ENCODE results near the gene HNF1A.

DNA sequence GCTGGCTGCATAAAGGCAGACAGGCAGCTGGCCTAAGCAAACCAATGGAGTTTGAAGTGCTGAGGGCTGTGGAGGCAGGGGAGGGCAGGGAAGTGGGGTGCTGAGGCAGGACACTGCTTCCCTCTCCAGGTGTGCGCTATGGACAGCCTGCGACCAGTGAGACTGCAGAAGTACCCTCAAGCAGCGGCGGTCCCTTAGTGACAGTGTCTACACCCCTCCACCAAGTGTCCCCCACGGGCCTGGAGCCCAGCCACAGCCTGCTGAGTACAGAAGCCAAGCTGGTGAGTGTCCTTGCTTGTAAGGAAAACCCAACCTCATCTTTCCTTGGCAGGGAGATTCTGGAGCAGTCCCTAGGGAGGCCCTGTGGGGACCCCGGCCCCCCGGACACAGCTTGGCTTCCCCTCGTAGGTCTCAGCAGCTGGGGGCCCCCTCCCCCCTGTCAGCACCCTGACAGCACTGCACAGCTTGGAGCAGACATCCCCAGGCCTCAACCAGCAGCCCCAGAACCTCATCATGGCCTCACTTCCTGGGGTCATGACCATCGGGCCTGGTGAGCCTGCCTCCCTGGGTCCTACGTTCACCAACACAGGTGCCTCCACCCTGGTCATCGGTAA is 17.9 kb downstream of the HNF1A start:
- TF ChIP-seq EZH2 (IDR thresholded peaks at IDR 0.05; ENCODE audit: borderline replicate concordance, low read depth, low read length, severe bottlenecking), result no peak
- no peak for TF ChIP-seq POLR2AphosphoS5 (IDR thresholded peaks at IDR 0.05; ENCODE audit: insufficient read depth, low read depth, low read length)
- TF ChIP-seq, protein P1, sequence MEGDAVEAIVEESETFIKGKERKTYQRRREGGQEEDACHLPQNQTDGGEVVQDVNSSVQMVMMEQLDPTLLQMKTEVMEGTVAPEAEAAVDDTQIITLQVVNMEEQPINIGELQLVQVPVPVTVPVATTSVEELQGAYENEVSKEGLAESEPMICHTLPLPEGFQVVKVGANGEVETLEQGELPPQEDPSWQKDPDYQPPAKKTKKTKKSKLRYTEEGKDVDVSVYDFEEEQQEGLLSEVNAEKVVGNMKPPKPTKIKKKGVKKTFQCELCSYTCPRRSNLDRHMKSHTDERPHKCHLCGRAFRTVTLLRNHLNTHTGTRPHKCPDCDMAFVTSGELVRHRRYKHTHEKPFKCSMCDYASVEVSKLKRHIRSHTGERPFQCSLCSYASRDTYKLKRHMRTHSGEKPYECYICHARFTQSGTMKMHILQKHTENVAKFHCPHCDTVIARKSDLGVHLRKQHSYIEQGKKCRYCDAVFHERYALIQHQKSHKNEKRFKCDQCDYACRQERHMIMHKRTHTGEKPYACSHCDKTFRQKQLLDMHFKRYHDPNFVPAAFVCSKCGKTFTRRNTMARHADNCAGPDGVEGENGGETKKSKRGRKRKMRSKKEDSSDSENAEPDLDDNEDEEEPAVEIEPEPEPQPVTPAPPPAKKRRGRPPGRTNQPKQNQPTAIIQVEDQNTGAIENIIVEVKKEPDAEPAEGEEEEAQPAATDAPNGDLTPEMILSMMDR (IDR thresholded peaks at IDR 0.05; ENCODE audit: extremely low read depth in 1 of 2, insufficient read depth in 1 of 2, low read depth in 1 of 2, low read length in 2 of 2), result no peak
- TF ChIP-seq POLR2A (IDR thresholded peaks at IDR 0.05; ENCODE audit: low read depth, low read length), result no peak
- no peak for TF ChIP-seq JUN (IDR thresholded peaks at IDR 0.05; ENCODE audit: borderline replicate concordance, insufficient read depth, insufficient read length, low read depth)
- TF ChIP-seq FOS (IDR thresholded peaks at IDR 0.05; ENCODE audit: borderline replicate concordance, insufficient read depth, low read length), result no peak
- TF ChIP-seq, protein P2, sequence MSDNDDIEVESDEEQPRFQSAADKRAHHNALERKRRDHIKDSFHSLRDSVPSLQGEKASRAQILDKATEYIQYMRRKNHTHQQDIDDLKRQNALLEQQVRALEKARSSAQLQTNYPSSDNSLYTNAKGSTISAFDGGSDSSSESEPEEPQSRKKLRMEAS (IDR thresholded peaks at IDR 0.05; ENCODE audit: insufficient read depth, insufficient read length), result no peak

Data from endothelial cell of umbilical vein (primary cell).